Activated B cell treated with CpG ODN at 0.5 μM for 24 hours (primary cell): ENCODE results near the gene RSPRY1. TPM values are rescaled to one million over a fixed set of nuclear protein-coding genes. Genes with fewer than 3 reads are reported as not detected.

Experiments used
- ATAC-seq: fragments of 200-7000 bp; cut with Tn5 transposase; one replicate; pipeline ENCODE4 v1.10.0; 2021; ENCODE audit warnings: low read depth, mild to moderate bottlenecking, moderate library complexity
- CTCF ChIA-PET: fragments of 350-600 bp; sonication (Branson Sonifier 250); formaldehyde crosslinking; loops from one replicate; lab custom pipeline; 2021; ENCODE audit warnings: antibody characterized with exemption; lab: Charles Lee
- POLR2A ChIA-PET: fragments of 350-600 bp; sonication (Branson Sonifier 250); formaldehyde crosslinking; loops from one replicate; lab custom pipeline; 2021; ENCODE audit warnings: antibody characterized with exemption; lab: Charles Lee
- DNase-seq: peaks from one replicate; pipeline ENCODE4 v3.0.0; 2022
- H3K27ac Mint-ChIP-seq: one replicate; pipeline ENCODE4 v1.8.0; 2020; ENCODE audit warnings: mixed read lengths
- H3K27me3 Mint-ChIP-seq: one replicate; pipeline ENCODE4 v1.8.0; 2021; ENCODE audit warnings: mixed read lengths
- H3K36me3 Mint-ChIP-seq: one replicate; pipeline ENCODE4 v1.8.0; 2021; ENCODE audit warnings: low read depth, mixed read lengths
- H3K4me1 Mint-ChIP-seq: one replicate; pipeline ENCODE4 v1.8.0; 2021; ENCODE audit warnings: mixed read lengths
- H3K4me3 Mint-ChIP-seq: one replicate; pipeline ENCODE4 v1.8.0; 2020; ENCODE audit warnings: mild to moderate bottlenecking, mixed read lengths
- H3K9me3 Mint-ChIP-seq: one replicate; pipeline ENCODE4 v1.8.0; 2020; ENCODE audit warnings: mixed read lengths
- intact Hi-C: fragments of 100-400 bp; cut with micrococcal nuclease; formaldehyde crosslinking; loops from one replicate; pipeline ENCODE4 v1.15.1; 2024
- total RNA-seq: library from RNA; stranded (reverse); gene quantifications from 2 replicates; pipeline ENCODE4 v1.2.3, GENCODE V29; 2022
- TF ChIP-seq, protein P1 (sequence below): fragments of 200-600 bp; IDR thresholded peaks from one replicate; pipeline ENCODE4 v1.8.0; 2022; ENCODE audit warnings: antibody characterized with exemption, mild to moderate bottlenecking

The RSPRY1 gene
- total RNA-seq, 1 donor from 2014 or later: 39.9 TPM

DNA sequence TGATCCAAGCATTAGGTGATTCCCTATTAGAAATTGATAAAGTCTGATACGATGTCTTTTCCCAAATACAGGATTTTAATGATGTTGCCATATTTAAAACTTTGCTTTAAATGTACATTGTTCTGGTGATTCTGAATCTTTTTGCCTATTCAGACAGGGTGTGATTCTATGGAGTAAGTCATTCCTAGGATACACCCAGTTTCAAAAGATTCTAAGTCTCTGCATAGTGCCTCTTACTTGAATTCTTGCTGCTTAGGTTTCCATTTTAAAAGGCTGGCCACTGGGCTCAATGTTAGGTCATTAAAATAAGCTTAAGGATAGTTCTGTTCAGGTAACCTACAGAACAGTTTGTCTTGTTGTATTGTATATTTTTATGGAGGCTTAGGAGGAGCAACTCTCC lies 36.9 kb downstream of the RSPRY1 start:
- TF ChIP-seq, protein P1, sequence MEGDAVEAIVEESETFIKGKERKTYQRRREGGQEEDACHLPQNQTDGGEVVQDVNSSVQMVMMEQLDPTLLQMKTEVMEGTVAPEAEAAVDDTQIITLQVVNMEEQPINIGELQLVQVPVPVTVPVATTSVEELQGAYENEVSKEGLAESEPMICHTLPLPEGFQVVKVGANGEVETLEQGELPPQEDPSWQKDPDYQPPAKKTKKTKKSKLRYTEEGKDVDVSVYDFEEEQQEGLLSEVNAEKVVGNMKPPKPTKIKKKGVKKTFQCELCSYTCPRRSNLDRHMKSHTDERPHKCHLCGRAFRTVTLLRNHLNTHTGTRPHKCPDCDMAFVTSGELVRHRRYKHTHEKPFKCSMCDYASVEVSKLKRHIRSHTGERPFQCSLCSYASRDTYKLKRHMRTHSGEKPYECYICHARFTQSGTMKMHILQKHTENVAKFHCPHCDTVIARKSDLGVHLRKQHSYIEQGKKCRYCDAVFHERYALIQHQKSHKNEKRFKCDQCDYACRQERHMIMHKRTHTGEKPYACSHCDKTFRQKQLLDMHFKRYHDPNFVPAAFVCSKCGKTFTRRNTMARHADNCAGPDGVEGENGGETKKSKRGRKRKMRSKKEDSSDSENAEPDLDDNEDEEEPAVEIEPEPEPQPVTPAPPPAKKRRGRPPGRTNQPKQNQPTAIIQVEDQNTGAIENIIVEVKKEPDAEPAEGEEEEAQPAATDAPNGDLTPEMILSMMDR: no peak
- no peak for DNase-seq
- ChIA-PET CTCF (no interaction called here), POLR2A (no interaction called here)
- intact Hi-C loops: no loop called here
- no peak for ATAC-seq
- Mint-ChIP-seq H3K4me1 (no peaks in the 10 kb centered on the region), H3K4me3 (no peak overlapping the region), H3K27ac (no peak overlapping the region), H3K9me3 (peaks cover 4% of the 10 kb centered on the region), H3K27me3 (no peaks in the 10 kb centered on the region), H3K36me3 (peaks cover 85% of the 10 kb centered on the region)

DNA sequence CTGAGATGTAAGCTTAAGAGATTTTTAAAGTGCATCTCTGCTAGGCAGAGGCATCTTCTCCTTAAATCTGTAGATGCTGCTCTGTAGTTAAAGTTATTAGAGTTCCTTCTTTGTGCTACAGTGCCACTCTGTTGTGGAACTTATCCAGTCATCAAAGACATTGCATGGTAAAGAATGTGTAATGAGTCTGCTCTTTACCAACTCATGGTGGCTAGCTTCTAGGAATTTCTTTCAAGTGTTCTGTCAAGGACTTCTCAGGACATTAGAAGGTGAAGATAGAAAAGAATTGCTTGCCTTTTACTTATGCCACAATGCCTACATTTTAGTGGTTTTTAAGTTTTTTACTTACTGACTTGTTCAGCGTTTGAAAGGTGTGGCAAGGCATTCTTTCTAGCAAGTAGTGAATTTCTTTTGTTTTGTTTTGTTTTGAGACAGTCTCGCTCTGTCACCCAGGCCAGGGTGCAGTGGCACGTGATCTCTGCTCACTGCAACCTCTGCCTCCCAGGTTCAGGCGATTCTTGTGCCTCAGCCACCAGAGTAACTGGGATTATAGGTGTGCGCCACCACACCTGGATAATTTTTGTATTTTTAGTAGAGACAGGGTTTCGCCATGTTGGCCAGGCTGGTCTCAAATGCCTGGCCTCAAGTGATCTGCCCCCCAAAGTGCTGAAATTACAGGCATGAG lies 38.7 kb downstream of the RSPRY1 start:
- Mint-ChIP-seq H3K9me3 (no peaks in the 10 kb centered on the region), H3K4me1 (no peaks in the 10 kb centered on the region), H3K27ac (no peak overlapping the region), H3K4me3 (no peak overlapping the region), H3K36me3 (peaks cover 80% of the 10 kb centered on the region), H3K27me3 (no peaks in the 10 kb centered on the region)
- ChIA-PET CTCF (no interaction called here), POLR2A (no interaction called here)
- ATAC-seq: no peak
- no peak for DNase-seq
- intact Hi-C loops: no loop called here
- TF ChIP-seq, protein P1: no peak

DNA sequence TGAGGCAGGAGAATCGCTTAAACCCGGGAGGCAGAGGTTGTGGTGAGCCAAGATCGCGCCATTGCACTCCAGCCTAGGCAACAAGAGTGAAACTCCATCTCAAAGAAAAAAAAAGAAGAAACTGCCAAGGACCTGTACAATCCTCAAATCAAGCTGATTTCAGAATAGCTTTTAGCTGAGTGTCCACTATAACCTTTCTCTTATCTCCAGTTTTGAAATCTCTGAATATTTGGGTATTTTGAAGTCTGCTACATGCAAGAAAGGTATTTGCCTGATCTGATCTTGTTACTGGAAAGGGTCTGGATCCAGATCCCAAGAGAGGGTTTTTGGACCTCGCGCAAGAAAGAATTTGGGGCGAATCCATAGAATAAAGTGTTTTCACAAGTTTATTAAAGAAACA lies 39.8 kb downstream of the RSPRY1 start:
- Mint-ChIP-seq H3K4me3 (no peak overlapping the region), H3K4me1 (no peaks in the 10 kb centered on the region), H3K27me3 (no peaks in the 10 kb centered on the region), H3K36me3 (peaks cover 80% of the 10 kb centered on the region), H3K9me3 (no peaks in the 10 kb centered on the region), H3K27ac (no peak overlapping the region)
- TF ChIP-seq, protein P1: no peak
- POLR2A ChIA-PET: no interaction called here
- ATAC-seq (no peak), DNase-seq (no peak)
- intact Hi-C loops: no loop called here
- CTCF ChIA-PET: no interaction called here

DNA sequence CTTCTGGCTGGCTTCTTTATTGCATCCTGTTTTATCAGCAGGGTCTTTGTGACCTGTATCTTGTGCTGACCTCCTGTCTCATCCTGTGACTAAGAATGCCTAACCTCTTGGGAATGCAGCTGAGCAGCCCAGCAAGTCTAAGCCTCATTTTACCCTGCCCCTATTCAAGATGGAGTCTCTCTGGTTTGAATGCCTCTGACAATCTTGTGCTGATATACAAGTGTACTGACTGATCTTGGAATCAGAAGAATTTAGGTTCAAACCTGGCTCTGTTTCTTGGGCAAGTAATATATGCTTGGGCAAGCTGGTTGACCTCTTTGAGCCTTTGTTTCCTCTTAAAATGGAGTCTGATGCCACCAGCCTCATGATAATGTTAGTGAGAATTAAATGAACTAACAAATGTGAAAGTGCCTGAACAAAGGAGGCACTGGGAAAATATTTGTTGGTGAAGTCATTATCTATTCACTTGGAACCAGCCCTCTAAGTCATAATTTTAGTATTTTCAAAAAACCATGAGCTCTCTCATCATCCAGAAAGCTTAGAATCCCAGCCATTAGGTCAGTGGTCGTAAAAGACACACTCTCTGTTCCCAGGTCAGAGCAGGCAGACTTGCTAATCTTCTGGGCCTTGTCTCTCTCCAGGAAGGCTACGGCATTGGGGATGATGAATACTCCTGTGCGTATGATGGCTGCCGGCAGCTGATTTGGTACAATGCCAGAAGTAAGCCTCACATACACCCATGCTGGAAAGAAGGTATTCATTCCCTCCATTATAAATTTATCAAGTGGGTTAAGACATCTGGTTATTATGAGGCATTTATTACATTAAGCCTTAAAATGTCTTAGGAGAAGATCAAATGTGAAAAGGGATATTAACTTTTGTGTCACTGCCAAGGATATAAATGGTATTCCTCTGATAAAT lies 40.8 kb downstream of the RSPRY1 start:
- ChIA-PET POLR2A (no interaction called here), CTCF (no interaction called here)
- TF ChIP-seq, protein P1: no peak
- H3K4me3 Mint-ChIP-seq: no peak overlapping the region
- peaks cover 82% of the 10 kb centered on the region for H3K36me3 Mint-ChIP-seq
- no peaks in the 10 kb centered on the region for H3K9me3 Mint-ChIP-seq
- H3K27ac Mint-ChIP-seq: no peak overlapping the region
- ATAC-seq (no peak), DNase-seq (no peak)
- H3K4me1 Mint-ChIP-seq: no peaks in the 10 kb centered on the region
- no peaks in the 10 kb centered on the region for H3K27me3 Mint-ChIP-seq
- intact Hi-C loops: no loop called here

DNA sequence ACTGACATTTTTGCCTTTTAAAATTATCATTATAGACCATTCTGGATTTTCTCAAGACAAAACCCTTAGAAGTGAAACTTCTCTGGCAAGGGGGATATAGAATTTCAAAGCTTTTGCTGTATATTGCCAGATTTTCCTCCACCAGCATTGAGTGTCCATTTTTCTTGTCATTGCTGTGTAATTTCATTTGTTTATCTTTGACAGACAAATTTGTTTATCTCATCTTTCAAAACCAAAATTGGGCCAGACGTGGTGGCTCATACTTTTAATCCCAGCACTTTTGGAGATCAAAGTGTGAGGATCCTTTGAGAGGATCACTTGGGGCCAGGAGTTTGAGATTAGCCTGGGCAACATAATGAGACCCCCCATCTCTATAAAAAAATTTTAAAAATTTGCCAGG lies 43.0 kb downstream of the RSPRY1 start:
- Mint-ChIP-seq H3K9me3 (no peaks in the 10 kb centered on the region), H3K36me3 (peaks cover 83% of the 10 kb centered on the region), H3K27me3 (no peaks in the 10 kb centered on the region), H3K4me3 (no peak overlapping the region), H3K27ac (no peak overlapping the region), H3K4me1 (peaks cover 1% of the 10 kb centered on the region)
- TF ChIP-seq, protein P1: no peak
- ATAC-seq (no peak), DNase-seq (no peak)
- ChIA-PET POLR2A (no interaction called here), CTCF (no interaction called here)
- intact Hi-C loops: no loop called here
